ENCODE measurements around the gene SFMBT2. TPM values are rescaled to one million over a fixed set of nuclear protein-coding genes. Genes with fewer than 3 reads are reported as not detected.

SFMBT2 gene
- total RNA-seq, 1 experiment from 2014 or later = 0.02 TPM

GRCh38 chr10:7296648-7297047 lies 114.2 kb downstream of the SFMBT2 start:
- ChIA-PET POLR2A (no interaction called here), RAD21 (ENCODE audit: low non-redundant PET in 1 of 2, low total read pairs in 2 of 2, uncharacterized antibody in 2 of 2, unreplicated experiment in 2 of 2) (no interaction called here), CTCF (no interaction called here)
- H3K27me3 ChIP-seq (ENCODE audit: insufficient read depth, low read length) = 0 out of 2 replicates have a peak, but pooled peaks cover 4% of the 10 kb centered on the region
- H3K27ac ChIP-seq (ENCODE audit: low read depth, low read length) = no peak overlapping the region
- no peak overlapping the region for H2AFZ ChIP-seq (ENCODE audit: low read depth, low read length, poor library complexity, severe bottlenecking)
- BruUV-seq (replicated peaks) = no TSS peak
- H3K4me3 ChIP-seq (replicated peaks in 1 of 2; ENCODE audit: low read depth in 1 of 2, low read length in 2 of 2) = no peak overlapping the region
- TF ChIP-seq SRF (IDR thresholded peaks at IDR 0.05; ENCODE audit: low read depth) = no peak
- TF ChIP-seq FOSL1 (IDR thresholded peaks at IDR 0.05; ENCODE audit: low read depth) = no peak
- no peak for TF ChIP-seq YY1 (IDR thresholded peaks at IDR 0.05; ENCODE audit: extremely low read depth, insufficient replicate concordance, low read depth, low read length)
- no peak for TF ChIP-seq MAX (IDR thresholded peaks at IDR 0.05)
- no peak for TF ChIP-seq ELF1 (IDR thresholded peaks at IDR 0.05; ENCODE audit: borderline replicate concordance, low read depth)
- no peak for TF ChIP-seq CBX3 (IDR thresholded peaks at IDR 0.05; ENCODE audit: low read depth)
- TF ChIP-seq POLR2A (IDR thresholded peaks at IDR 0.05; ENCODE audit: borderline replicate concordance, extremely low read depth, insufficient read depth, insufficient read length) = no peak
- no peak for TF ChIP-seq TCF7L2 (IDR thresholded peaks at IDR 0.05; ENCODE audit: borderline replicate concordance, extremely low read depth, insufficient read depth, insufficient read length)
- no peak for TF ChIP-seq EZH2phosphoT487 (IDR thresholded peaks at IDR 0.05; ENCODE audit: borderline replicate concordance)
- no peak for TF ChIP-seq JUND (IDR thresholded peaks at IDR 0.05)
- no peak for TF ChIP-seq RAD21 (IDR thresholded peaks at IDR 0.05; ENCODE audit: low read depth)
- TF ChIP-seq ZBTB33 (IDR thresholded peaks at IDR 0.05; ENCODE audit: extremely low read depth, insufficient replicate concordance, low read length) = no peak
- TF ChIP-seq CTCF (IDR thresholded peaks at IDR 0.05 in 2 of 3, conservative IDR thresholded peaks at IDR 0.05 in 1 of 3; ENCODE audit: borderline replicate concordance in 1 of 3, insufficient read depth in 1 of 3, low read depth in 2 of 3, low read length in 2 of 3) = no peak
- no peak for TF ChIP-seq SIN3A (IDR thresholded peaks at IDR 0.05; ENCODE audit: low read depth)
- TF ChIP-seq REST (IDR thresholded peaks at IDR 0.05; ENCODE audit: low read depth) = no peak
- no peak for TF ChIP-seq CEBPB (IDR thresholded peaks at IDR 0.05; ENCODE audit: low read depth)
- no peak for TF ChIP-seq ATF3 (IDR thresholded peaks at IDR 0.05)
- TF ChIP-seq EZH2 (IDR thresholded peaks at IDR 0.05) = no peak
- TF ChIP-seq SP1 (IDR thresholded peaks at IDR 0.05; ENCODE audit: low read depth) = no peak
- TF ChIP-seq EGR1 (IDR thresholded peaks at IDR 0.05; ENCODE audit: low read depth) = no peak
- no peak overlapping the region for H3K9ac ChIP-seq (ENCODE audit: low read length)
- H3K9me3 ChIP-seq (ENCODE audit: control insufficient read depth in 1 of 2, insufficient read depth in 1 of 2, low read depth in 1 of 2, low read length in 2 of 2) = no peaks in the 10 kb centered on the region
- intact Hi-C loops (cut with micrococcal nuclease) = no loop called here
- no peak for DNase-seq (ENCODE audit: low read depth, low spot score)
- H3K4me2 ChIP-seq (ENCODE audit: low read length) = no peak overlapping the region
- ATAC-seq = no peak
- H3K4me1 ChIP-seq (ENCODE audit: control insufficient read depth in 1 of 2, insufficient read depth in 2 of 2, low read length in 2 of 2) = no peaks in the 10 kb centered on the region
- H4K20me1 ChIP-seq (ENCODE audit: insufficient read depth) = no peaks in the 10 kb centered on the region
- no peaks in the 10 kb centered on the region for H3K36me3 ChIP-seq (ENCODE audit: control insufficient read depth in 1 of 2, insufficient read depth in 2 of 2, low read length in 2 of 2)
- no peaks in the 10 kb centered on the region for H3K9me2 ChIP-seq (ENCODE audit: insufficient read depth)
- no peaks in the 10 kb centered on the region for H3K79me2 ChIP-seq (ENCODE audit: insufficient read depth, low read length)

Data from HCT116 (cell line).